GM18505 (cell line): ENCODE data around the gene HCST.

Source experiments
- ATAC-seq: cut with Tn5 transposase; IDR thresholded peaks from one replicate; pipeline ENCODE4 v1.9.1; 2021; ENCODE audit not compliant: unreplicated experiment
- POLR2A ChIP-seq: IDR thresholded peaks from 4 replicates; pipeline ENCODE4 v1.6.1; 2011; ENCODE audit warnings: borderline replicate concordance; ENCODE audit not compliant: insufficient read depth, insufficient read length; ENCODE audit errors: extremely low read depth

The HCST gene

GRCh38 chr19:35928507-35928906 lies 26.2 kb downstream of the HCST start:
- TF ChIP-seq POLR2A = no peak
- no peak for ATAC-seq

- no peak for ATAC-seq
- no peak for TF ChIP-seq POLR2A
Measured at GRCh38 chr19:35929876-35930275, 27.5 kb downstream of the HCST start.

- ATAC-seq = peak; percentile 92
- TF ChIP-seq POLR2A = peak; percentile 99
Measured at GRCh38 chr19:35931161-35931873, 29.0 kb downstream of the HCST start.

- peak; percentile 2 for ATAC-seq
- no peak for TF ChIP-seq POLR2A
Measured at GRCh38 chr19:35931874-35932202, 29.5 kb downstream of the HCST start.

- TF ChIP-seq POLR2A = no peak
- ATAC-seq = no peak
Measured at GRCh38 chr19:35932291-35932936, 30.1 kb downstream of the HCST start.

- TF ChIP-seq POLR2A = no peak
- no peak for ATAC-seq
Measured at GRCh38 chr19:35935911-35936737, 33.8 kb downstream of the HCST start, which contains the start of gene LRFN3. Gene LRFN3, plus strand, starts transcription at chr19:35936374. Its CDS starts 3,052 bp downstream, at chr19:35939426.

- no peak for ATAC-seq
- TF ChIP-seq POLR2A = no peak
Measured at GRCh38 chr19:35936738-35937268, 34.5 kb downstream of the HCST start.

GRCh38 chr19:35937345-35938281 lies 35.3 kb downstream of the HCST start:
- no peak for TF ChIP-seq POLR2A
- ATAC-seq = no peak

- ATAC-seq = no peak
- TF ChIP-seq POLR2A = no peak
Measured at GRCh38 chr19:35938282-35939224, 36.2 kb downstream of the HCST start.

- no peak for TF ChIP-seq POLR2A
- ATAC-seq = no peak
Measured at GRCh38 chr19:35939307-35940077, 37.2 kb downstream of the HCST start.
